Dermis blood vessel endothelial cell (primary cell): Measurements from ENCODE around the gene SCIN. TPM values are rescaled to one million over a fixed set of nuclear protein-coding genes. Genes with fewer than 3 reads are reported as not detected.
A peak's percentile ranks its signal among the peaks of the same experiment; 100 is the strongest.
"Not testable (repeated sequence)": the region's sequence is repeated elsewhere in the genome, so short reads cannot be mapped to it uniquely, and the experiment has no call there.

Experiments used
- DNase-seq: peaks from one replicate; pipeline ENCODE4 v3.0.0; 2010
- total RNA-seq: library from RNA; depleted of rRNA; stranded (reverse); fragments of >200 nt; gene quantifications from 2 replicates; pipeline ENCODE4 v1.2.3, GENCODE V29; 2014

Gene SCIN
- total RNA-seq, 1 donor from 2014 or later, result 0.17 TPM

- DNase-seq, result no peak
These were observed 49.0 kb downstream of the SCIN start for GRCh38 chr7:12619461-12620069.

GRCh38 chr7:12620371-12620770, 49.9 kb downstream of the SCIN start:
- DNase-seq, result peak; percentile 76

GRCh38 chr7:12623223-12623622, 52.7 kb downstream of the SCIN start:
- no peak for DNase-seq

- peak; percentile 58 for DNase-seq
These were observed 53.5 kb downstream of the SCIN start for GRCh38 chr7:12623885-12624498.

GRCh38 chr7:12625836-12626235, 55.3 kb downstream of the SCIN start:
- no peak for DNase-seq

- DNase-seq, result no peak
These were observed 59.4 kb downstream of the SCIN start for GRCh38 chr7:12629816-12630512.

- peak; percentile 38 for DNase-seq
These were observed 59.9 kb downstream of the SCIN start for GRCh38 chr7:12630513-12630819.

GRCh38 chr7:12633582-12633981, 63.1 kb downstream of the SCIN start:
- no peak for DNase-seq

- DNase-seq, result no peak
These were observed 65.3 kb downstream of the SCIN start for GRCh38 chr7:12635830-12636229.

- no peak for DNase-seq
These were observed 66.8 kb downstream of the SCIN start for GRCh38 chr7:12637328-12637727.

- no peak for DNase-seq
These were observed 67.5 kb downstream of the SCIN start for GRCh38 chr7:12637819-12638592.

- DNase-seq, result peak; percentile 61
These were observed 68.4 kb downstream of the SCIN start for GRCh38 chr7:12638851-12639456.

GRCh38 chr7:12640299-12641096, 70.0 kb downstream of the SCIN start:
- DNase-seq, result no peak

- DNase-seq, result no peak
These were observed 70.7 kb downstream of the SCIN start for GRCh38 chr7:12641196-12641595.

GRCh38 chr7:12642508-12642907, 72.0 kb downstream of the SCIN start:
- DNase-seq, result no peak

GRCh38 chr7:12643001-12643643, 72.6 kb downstream of the SCIN start:
- DNase-seq, result no peak

GRCh38 chr7:12643644-12644043, 73.1 kb downstream of the SCIN start:
- no peak for DNase-seq

- DNase-seq, result not testable (repeated sequence)
These were observed 74.7 kb downstream of the SCIN start for GRCh38 chr7:12645212-12645611.

- no peak for DNase-seq
These were observed 75.6 kb downstream of the SCIN start for GRCh38 chr7:12646139-12646538.

- DNase-seq, result no peak
These were observed 77.1 kb downstream of the SCIN start for GRCh38 chr7:12647364-12648219.
